ENCODE data around the gene ZFR. TPM values are rescaled to one million over a fixed set of nuclear protein-coding genes. Genes with fewer than 3 reads are reported as not detected.

The ZFR gene
- total RNA-seq, 1 experiment from 2014 or later: 62.4 TPM

DNA sequence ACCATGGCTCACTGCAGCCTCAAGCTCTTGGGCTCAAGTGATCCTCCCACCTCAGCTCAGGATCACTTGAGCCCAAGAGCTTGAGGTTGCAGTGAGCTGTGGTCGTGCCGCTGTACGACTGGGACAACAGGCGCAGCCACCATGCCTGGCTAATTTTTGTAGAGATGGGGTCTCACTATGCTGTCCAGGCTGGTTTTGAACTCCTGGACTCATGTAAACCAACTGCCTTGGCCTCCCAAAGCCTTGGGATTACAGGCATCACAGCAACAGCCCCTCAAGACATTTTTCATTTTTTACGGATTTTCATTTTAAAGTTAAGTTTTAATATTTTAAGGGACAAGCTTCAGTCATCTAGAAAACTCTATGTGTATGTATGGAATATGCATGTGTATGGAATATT is 78.9 kb downstream of the ZFR start:
- Histone ChIP-seq H3K4me2 (ENCODE audit: insufficient read depth, insufficient read length, low read length) (no peak overlapping the region), H3K14ac (ENCODE audit: insufficient read depth, low read length) (no peak overlapping the region), H4K91ac (ENCODE audit: insufficient read length, low read depth, low read length) (no peak overlapping the region), H2BK12ac (ENCODE audit: insufficient read length, low read depth, low read length) (no peak overlapping the region), H3K79me2 (ENCODE audit: insufficient read depth, low read length) (no peaks in the 10 kb centered on the region), H3K27ac (ENCODE audit: insufficient read length, low read depth, low read length) (no peak overlapping the region), H2AFZ (ENCODE audit: low read length) (no peak overlapping the region), H4K5ac (ENCODE audit: insufficient read length, low read depth, low read length) (no peak overlapping the region), H3K56ac (ENCODE audit: insufficient read length, low read depth, low read length) (no peak overlapping the region), H3K18ac (ENCODE audit: insufficient read length, low read depth, low read length) (no peak overlapping the region), H2BK15ac (ENCODE audit: low read depth, low read length) (no peak overlapping the region), H3T11ph (ENCODE audit: low read length) (no peak overlapping the region), H4K8ac (replicated peaks; ENCODE audit: insufficient read length, low read depth, low read length) (no peak overlapping the region), H3K27me3 (ENCODE audit: insufficient read depth, low read length) (no peaks in the 10 kb centered on the region), H2AK5ac (ENCODE audit: insufficient read length, low read length) (no peak overlapping the region), H3K23ac (ENCODE audit: insufficient read length, low read depth, low read length) (no peak overlapping the region), H2BK120ac (ENCODE audit: low read depth, low read length, poor library complexity, severe bottlenecking) (no peak overlapping the region), H3K4ac (ENCODE audit: low read depth, low read length) (no peak overlapping the region), H4K20me1 (ENCODE audit: control insufficient read depth, insufficient read depth, insufficient read length) (no peaks in the 10 kb centered on the region), H3K9me3 (ENCODE audit: control insufficient read depth, low read depth, low read length) (no peaks in the 10 kb centered on the region), H3K9ac (ENCODE audit: extremely low read depth, insufficient read length, low read length) (no peak overlapping the region), H3K79me1 (ENCODE audit: insufficient read depth, low read depth, low read length, poor library complexity, severe bottlenecking) (no peaks in the 10 kb centered on the region), H2BK20ac (ENCODE audit: low read depth, low read length, poor library complexity, severe bottlenecking) (no peak overlapping the region), H2BK5ac (ENCODE audit: insufficient read length, low read length) (no peak overlapping the region), H3K4me1 (ENCODE audit: insufficient read depth, low read length) (no peaks in the 10 kb centered on the region), H3K23me2 (ENCODE audit: insufficient read length, low read depth, low read length, poor library complexity, severe bottlenecking) (no peaks in the 10 kb centered on the region)
- peaks cover 1 to 6% of the 10 kb centered on the region in 2 experiments for H3K4me1 Mint-ChIP-seq
- peaks cover 2 to 33% (median 31%) of the 10 kb centered on the region in 3 experiments; a peak in 6 of 7 replicates for H3K36me3 Mint-ChIP-seq (ENCODE audit: insufficient read depth in 1 of 3, low read depth in 3 of 3)
- TF ChIP-seq, protein P1, sequence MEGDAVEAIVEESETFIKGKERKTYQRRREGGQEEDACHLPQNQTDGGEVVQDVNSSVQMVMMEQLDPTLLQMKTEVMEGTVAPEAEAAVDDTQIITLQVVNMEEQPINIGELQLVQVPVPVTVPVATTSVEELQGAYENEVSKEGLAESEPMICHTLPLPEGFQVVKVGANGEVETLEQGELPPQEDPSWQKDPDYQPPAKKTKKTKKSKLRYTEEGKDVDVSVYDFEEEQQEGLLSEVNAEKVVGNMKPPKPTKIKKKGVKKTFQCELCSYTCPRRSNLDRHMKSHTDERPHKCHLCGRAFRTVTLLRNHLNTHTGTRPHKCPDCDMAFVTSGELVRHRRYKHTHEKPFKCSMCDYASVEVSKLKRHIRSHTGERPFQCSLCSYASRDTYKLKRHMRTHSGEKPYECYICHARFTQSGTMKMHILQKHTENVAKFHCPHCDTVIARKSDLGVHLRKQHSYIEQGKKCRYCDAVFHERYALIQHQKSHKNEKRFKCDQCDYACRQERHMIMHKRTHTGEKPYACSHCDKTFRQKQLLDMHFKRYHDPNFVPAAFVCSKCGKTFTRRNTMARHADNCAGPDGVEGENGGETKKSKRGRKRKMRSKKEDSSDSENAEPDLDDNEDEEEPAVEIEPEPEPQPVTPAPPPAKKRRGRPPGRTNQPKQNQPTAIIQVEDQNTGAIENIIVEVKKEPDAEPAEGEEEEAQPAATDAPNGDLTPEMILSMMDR (conservative IDR thresholded peaks at IDR 0.05): no peak
- H3K4me3 Mint-ChIP-seq: no peak overlapping the region
- no peaks in the 10 kb centered on the region; a peak in 1 of 5 replicates for H3K9me3 Mint-ChIP-seq
- H3K27ac Mint-ChIP-seq: no peak overlapping the region
- no CpG with 5 or more reads among the region's 5 CpGs for WGBS (ENCODE audit: extremely low coverage, insufficient read length, low lambda C conversion rate)
- H3K27me3 Mint-ChIP-seq (ENCODE audit: low read depth): no peaks in the 10 kb centered on the region
- DNase-seq: no peak
